NCI-H1930 (cell line): ENCODE measurements around the gene NOM1.
"Not testable (repeated sequence)": the region's sequence is repeated elsewhere in the genome, so short reads cannot be mapped to it uniquely, and the experiment has no call there.

ENCODE experiments used
- DNase-seq, 2 experiments: peaks; one replicate each; lab custom pipeline; 2025; lab: John Stamatoyannopoulos, UW

NOM1 gene

DNA sequence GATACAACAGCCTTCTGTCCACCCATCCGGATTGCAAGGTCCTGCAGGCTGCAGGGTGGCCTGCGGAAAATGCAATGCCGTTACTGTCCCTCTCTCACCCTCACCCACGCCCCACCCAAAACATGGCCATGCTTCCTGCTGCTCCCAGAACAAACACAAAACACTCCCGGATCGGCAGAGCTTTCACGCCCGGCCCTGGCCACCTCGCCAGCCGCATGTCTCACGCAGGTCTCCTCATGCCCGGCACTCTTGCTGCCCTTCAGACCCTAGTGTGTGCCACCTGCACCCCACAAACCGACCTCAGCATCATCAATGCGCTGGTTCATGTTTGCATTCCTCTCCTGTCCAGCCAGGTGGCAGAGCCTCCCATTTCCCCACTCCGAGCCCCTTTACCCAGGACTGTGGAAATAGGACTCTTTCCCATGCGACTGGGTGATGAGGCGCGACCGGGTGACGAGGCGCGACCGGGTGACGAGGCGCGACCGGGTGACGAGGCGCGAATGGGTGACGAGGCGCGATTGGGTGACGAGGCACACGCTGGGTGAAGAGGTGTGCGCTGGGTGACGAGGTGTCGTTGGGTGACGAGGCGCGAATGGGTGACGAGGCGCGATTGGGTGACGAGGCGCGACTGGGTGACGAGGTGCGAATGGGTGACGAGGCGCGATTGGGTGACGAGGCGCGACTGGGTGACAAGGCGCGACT, 8.9 kb upstream of the NOM1 start:
- no peak for DNase-seq

DNA sequence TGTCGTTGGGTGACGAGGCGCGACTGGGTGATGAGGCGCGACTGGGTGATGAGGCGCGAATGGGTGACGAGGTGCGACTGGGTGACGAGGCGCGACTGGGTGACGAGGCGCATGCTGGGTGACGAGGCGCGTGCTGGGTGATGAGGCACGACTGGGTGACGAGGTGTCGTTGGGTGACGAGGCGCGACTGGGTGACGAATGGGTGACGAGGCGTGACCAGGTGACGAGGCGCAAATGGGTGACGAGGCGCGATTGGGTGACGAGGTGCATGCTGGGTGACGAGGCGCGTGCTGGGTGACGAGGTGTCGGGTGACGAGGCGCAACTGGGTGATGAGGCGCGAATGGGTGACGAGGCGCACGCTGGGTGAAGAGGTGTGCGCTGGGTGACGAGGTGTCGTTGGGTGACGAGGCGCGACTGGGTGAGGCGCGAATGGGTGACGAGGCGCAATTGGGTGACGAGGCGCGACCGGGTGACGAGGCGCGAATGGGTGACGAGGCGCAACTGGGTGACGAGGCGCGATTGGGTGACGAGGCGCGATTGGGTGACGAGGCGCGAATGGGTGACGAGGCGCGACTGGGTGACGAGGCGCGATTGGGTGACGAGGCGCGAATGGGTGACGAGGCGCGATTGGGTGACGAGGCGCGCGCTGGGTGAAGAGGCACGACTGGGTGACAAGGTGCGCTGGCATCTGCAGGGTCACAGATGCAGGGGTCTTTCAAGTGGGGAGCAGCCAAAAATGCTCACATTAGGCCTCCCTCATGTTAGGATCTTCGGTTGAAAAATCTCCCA, 7.9 kb upstream of the NOM1 start:
- DNase-seq, result no peak

DNA sequence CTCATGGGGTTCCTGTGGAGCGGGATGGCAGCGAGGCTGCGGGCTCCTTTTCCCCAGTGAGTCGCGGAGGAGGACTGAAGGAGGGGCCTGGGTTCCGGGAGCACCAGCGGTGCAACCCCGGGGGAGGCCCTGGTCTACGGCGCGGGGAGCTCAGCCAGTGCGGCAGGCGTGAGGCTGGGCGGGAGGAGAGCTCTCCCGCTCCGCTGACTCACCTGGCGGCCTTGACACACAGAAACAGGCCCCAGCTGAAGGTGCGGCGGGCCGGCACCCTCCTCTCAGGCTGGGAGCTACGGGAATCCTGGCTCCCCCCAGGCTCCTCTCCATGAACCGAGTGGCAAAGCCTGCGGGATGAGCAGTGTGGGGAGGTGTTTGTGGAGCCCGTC, 6.8 kb upstream of the NOM1 start:
- DNase-seq, result no peak

DNA sequence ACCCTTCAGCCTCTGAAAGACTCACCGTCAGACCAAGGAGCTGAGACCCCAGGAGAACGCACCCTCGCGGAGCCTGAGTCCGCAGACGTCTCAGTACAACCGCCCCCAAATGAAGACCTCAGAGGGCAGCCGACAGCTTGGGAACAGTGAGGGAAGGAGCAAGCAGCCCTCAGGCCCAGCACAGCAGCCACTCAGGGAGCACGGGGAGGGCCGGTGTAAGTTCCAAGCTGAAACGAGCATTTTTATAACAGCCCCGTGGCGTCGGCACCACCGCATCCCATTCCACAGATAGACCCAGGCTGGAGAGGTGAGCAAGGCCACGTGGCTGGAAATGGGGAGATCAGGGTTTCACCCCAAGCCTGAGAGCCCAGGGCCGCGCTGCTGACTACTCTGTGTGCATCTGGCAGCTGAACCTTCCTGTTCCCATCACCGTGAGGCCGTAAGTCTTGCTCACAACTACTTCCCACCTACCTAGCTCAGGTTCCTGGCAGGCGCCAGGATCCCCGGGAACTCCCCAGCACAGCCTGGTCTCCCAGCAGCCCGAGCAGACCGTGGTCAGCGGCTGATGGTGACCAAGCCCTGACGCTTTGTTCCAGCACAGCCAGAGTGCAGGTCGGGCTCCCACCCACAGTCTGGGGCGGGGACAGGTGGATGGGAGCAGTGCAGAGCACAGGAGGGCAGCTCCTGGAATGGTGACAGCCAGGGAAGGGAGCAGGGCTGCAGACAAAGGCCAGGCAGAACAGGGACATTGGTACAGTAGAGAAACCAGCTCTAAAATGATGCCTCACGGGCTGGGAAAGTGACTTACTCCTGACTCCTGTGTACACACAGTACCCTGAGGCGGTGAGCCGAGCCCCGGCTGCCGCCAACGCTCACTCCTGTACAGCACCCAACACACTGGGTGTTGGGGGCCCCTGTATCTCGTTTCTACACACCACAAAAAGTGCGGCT, 6.1 kb upstream of the NOM1 start:
- DNase-seq, result no peak

DNA sequence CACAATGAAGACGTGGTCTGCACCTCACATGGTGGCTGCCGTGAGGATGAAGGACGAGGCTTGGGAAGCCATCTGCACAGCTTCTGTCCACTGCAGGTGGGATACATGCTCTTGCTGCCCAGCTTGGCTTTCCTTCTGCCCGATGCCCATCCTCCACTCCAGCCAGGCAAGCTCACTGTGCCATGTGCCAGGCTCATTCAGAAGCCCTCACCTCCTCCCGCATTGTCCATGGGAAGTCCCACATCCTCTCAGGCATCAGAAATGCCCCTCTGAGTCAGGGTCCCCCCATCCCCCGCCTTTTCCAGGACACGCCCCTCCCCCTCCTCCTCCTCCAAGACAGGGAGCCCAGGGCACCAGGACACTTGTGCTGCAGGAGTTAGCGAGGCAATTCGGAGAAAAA, 4.6 kb upstream of the NOM1 start:
- no peak for DNase-seq

DNA sequence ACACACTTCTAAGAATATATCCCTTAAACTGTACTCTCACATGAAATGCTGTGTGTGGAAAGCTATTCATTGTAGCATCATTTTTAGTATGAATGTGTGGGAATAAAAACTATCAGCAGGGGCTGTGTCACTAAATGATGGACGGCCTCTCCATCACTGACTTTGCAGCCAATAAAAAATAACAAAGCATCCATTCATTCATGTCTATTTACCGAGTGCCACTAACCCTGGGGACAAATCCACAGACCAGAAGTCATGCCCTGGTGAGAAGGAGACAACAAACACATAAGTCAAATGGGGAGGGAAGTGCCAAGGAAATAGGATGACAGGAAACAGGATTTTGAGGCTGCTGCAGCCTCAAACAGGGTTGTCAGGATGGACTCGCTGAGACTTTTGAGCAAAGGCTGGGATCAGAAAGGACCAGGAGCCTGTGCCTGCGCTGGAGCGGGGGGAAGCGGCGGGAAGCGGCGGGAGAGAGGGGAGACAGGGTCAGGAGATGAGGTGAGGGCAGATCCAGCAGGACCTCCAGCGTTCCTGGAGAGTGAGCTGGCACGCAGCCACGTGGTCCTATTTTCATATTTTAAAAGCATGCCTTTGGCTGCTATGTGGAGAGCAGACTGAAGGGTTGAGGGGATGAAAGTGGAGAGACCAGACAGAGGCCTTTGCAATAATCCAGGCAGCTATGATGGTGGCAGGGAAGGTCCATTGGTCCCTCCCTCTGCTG, 2.2 kb upstream of the NOM1 start:
- DNase-seq, result no peak

DNA sequence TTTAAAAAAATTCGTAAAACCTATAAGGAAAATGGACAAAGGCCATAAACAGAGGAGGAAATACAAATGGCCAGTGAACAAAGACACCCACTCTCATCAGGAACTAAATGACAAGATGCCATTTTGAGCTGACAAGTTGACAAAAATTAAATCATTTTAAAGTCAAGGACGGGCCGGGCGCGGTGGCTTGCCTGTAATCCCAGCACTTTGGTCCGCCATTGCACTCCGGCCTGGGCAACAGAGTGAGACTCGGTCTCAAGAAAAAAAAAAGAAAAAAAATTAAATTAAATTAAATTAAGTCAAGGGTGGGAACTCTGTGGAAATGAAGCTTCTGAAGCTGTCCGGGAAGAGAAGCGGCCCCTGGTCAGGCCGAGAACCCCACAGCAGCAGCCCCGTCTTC, 1.2 kb upstream of the NOM1 start:
- no peak for DNase-seq

DNA sequence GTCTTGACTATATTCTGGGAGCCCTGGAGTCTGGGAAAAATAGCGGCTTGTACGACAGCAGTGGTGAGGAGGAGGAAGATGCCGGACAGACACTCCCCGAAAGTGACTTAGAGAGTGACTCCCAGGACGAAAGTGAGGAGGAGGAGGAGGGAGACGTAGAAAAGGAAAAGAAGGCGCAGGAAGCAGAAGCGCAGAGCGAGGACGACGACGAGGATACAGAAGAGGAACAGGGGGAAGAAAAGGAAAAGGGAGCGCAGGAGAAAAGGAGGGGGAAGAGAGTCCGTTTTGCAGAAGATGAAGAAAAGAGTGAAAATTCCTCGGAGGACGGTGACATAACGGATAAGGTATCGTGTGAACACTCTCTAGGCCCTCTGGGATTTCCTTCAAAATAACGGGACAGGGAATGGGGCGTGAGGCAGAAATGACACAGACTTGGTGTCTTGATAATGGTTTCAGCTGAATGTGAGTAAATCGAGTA, 908 bp downstream of the NOM1 start:
- DNase-seq, result no peak

DNA sequence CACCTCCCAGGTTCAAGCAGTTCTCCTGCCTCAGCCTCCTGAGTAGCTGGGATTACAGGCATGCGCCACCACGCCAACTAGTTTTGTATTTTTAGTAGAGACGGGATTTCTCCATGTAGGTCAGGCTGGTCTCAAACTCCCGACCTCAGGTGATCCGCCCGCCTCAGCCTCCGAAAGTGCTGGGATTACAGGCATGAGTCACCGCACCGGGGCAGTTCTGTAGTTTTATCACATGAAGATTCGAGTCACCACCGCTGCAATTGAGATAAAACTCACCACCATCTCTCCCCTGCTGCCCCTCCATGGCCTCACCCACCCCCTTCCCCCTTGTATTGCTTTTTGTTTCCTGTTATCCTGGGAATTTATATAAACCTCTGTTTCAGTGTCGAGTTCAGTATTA, 3.7 kb downstream of the NOM1 start:
- not testable (repeated sequence) for DNase-seq

DNA sequence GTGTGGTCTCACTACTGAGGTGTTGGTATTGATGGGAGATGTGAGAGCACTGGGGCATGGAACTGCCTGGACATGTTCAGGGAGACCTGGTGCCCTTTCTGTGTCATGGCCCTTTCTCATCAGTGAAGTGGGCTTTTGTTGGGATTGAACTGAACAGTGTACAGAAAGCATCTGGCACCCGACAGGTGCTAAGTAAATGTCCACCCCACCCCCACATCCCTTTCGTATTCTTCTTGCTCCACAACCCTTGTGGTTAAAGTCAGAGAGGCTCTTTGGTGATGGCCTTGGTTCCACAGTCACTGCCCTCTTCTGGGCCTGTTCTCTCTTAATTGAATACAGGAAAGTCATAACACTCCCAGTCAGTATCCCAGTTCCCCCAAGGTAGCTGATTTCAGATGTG, 5.4 kb downstream of the NOM1 start:
- DNase-seq, result no peak

DNA sequence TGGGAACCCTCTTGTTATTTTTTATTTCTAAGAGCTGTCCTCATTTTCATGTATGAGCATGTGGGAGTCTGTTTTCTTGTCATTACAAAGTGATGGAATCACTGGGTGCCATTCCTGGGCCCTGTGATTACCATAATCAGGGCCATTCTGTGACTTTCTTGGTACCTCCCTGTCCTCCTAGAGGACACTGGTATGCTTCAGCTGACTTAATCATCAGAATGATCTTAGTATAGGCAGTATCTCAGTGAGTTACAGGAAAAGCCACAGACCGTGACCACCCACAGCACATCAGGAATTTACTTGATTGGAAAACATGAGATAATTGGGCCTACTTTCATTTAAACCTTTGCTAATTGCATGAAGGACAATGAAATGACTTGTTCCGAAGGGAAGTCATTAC, 7.2 kb downstream of the NOM1 start:
- no peak for DNase-seq

DNA sequence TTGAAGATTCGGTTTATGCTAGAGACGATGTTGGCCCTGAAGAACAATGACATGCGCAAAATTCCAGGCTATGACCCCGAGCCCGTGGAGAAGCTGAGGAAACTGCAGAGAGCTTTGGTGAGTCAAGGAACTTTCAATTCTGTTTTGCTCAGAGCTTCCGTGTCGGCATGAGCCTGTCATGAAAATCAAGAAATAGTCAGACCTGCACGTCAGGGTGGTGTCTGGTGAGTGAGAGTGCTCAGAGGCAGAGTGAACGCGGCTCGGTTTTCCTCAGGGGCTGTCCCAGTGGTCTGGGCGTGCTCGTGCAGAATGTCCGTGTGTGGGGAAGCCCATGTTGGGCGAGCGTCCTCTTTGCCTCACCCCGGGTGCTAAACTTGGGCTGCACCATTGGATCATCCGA, 12.6 kb downstream of the NOM1 start:
- DNase-seq, result no peak

DNA sequence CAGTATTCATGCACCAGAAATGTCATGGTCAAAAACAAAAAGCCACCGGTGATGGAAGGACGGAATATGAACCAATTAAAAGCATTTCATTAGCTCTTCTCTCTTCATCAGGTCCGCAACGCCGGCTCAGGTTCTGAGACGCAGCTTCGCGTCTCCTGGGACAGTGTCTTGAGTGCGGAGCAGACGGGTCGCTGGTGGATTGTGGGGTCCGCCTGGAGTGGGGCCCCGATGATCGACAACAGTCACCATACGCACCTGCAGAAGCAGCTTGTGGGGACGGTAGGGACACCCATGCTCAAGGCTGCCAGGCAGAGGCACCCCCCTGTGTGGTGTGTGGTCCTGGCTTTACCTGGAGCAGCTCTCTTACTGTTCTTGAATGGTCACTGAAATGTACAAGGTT, 13.4 kb downstream of the NOM1 start:
- no peak for DNase-seq

DNA sequence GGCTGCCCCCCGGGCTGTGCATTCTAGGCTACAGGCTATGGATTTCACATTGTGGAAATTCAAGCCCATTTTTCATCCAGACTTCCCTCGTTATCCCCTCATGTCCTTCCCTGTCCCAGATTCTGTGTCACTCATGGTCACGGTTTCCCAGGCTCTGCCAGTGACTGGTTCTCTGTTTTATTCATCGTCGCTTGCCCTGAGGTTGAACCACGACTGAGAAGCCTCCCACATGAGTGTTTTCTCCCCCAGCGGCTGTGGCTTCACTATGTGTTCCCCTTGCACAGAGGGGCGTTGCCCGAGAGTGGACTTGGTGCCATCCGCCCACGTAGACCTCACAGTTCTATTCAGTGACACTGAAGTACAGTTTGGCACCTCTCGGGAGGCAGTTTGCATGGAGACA, 14.0 kb downstream of the NOM1 start:
- no peak for DNase-seq

DNA sequence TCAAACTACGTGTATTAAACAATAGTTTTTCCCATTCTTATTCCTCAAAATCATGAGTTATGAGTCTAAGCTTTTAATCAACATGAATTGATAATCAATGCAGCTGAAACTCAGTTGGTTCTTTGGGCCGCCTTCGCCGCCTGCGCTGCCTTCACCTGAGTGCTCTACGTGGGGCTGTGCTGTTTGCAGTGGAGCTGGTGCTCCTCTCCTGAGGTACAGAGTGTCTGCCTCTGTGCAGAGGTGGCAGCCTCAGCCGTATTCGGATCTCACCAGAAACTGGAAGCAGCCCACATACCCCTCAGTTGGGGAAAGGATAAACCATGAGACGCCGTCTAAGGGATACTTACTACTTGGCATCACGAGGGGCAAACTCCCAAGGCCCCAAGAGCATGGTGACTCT, 15.5 kb downstream of the NOM1 start:
- DNase-seq, result no peak

DNA sequence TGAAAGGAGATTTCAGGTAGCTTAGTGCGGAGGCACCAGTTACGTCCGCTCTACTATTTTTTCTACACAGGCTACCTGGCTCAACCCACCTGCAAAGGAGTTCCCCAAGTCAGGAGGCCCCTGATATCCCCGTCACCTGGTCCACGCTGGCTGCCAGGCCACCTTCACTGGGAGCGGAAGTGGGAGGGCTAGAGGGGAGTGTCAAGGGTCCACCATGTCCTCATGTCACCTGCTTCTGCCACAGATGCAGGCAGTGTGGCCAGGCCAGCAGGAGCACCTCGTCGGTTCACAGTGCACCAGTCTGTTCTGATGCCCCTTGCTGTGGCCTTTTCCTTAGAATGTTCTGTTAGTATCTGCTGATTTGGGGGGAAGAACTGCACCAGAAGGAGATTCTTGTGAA, 16.9 kb downstream of the NOM1 start:
- no peak for DNase-seq

DNA sequence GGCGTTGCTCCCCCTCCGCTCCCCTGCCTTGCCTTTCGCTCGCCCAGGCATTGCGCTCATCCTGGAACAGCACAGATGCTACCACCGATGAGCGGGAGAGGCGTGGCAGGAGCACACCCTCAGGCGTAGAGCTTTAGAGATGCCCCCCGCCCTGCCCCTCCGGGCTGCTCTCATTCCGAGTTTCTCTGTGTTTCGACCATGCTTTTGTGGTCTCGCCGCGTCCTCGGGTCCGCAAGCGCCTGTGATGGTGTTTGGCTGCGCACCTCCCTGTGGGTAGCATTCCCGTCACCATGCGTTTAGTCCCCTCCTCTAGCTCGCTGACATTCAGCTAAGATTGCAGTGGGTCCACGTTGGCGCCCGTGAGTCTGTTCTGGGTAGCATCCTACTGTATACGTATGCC, 18.7 kb downstream of the NOM1 start:
- no peak for DNase-seq

DNA sequence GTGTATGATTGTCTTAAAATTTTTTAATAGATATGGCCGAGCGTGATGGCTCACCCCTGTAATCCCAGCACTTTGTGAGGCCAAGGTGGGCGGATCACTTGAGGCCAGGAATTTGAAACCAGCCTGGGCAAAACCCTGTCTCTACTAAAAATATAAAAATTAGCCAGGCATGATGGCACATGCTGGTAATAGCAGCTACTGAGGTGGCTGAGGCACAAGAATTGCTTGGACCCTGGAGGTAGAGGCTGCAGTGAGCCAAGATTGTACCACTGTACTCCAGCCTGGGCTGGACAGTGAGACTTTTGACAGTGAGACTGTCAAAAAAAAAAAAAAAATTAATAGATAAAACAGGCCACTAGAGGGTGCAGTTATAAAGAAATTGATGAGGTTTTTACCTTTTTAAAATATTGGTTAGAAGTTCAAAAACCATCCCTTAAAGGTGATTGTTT, 20.5 kb downstream of the NOM1 start:
- no peak for DNase-seq

DNA sequence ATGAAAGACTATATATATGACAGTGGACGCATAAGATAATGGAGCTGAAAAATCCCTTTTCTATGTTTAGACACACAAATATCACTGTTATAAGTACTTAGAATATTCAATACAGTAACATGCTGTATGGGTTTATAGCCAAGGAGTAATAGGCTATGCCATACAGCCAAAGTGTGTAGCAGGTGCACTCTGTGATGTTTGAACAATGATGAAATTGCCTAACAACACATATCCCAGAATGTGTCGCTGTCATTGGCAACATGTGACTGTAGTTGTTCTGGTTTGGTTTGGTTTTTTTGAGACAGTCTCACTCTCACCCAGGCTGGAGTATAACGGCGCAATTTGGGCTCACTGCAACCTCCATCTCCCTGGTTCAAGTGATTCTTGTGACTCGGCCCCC, 26.1 kb downstream of the NOM1 start:
- no peak for DNase-seq

DNA sequence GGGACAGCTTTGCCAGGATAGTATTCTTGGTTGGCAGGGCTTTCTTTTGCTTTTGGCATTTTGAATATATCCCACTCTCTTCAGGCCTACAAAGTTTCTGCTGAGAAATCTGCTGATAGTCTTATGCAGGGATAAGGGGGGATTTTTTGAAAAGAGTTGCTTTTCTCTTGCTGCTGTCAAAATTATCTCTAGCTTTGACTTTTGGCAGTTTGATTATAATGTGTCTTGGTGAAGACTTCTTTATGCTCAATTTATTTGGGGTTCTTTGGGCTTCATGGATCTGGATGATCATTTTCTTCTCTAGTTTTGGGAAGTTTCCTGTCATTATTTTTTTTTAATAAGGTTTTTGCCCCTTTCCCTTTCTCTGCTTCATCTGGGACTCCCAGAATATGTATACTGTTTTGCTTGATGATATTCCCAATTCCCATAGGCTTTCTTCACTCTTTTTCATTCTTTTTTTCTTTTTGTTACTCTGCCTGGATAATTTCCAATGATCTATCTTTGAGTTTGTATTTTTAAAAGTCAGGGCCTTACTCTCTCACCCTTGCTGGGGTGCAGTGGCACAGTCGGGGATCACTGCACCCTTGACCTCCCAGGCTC, 29.6 kb downstream of the NOM1 start:
- DNase-seq, result no peak

DNA sequence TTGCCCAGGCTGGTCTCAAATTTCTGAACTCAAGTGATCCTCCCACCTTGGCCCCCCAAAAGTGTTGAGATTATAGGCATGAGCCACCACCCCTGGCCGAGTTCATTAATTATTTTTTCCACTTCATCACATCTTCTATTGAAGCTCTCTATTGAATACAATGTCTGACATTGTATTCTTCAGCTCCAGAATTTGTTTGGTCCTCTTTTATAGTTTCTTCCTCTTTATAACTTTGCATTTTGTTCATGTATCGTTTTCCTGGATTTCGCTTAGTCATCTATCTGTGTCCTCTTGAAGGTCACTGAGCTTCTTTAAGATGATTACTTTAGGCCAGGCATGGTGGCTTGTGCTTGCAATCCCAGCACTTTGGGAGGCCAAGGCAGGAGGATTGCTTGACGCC, 30.2 kb downstream of the NOM1 start:
- DNase-seq, result no peak
